NOMO-1 treated with DMSO at 0.1 percent for 48 hours (cell line): ENCODE results near the gene EXOC2.

ENCODE experiments used
- DNase-seq: peaks from one replicate; lab custom pipeline; 2025; ENCODE audit not compliant: unreplicated experiment; lab: John Stamatoyannopoulos, UW

The EXOC2 gene

GRCh38 chr6:503610-504362, 189.2 kb downstream of the EXOC2 start:
- DNase-seq: no peak

DNA sequence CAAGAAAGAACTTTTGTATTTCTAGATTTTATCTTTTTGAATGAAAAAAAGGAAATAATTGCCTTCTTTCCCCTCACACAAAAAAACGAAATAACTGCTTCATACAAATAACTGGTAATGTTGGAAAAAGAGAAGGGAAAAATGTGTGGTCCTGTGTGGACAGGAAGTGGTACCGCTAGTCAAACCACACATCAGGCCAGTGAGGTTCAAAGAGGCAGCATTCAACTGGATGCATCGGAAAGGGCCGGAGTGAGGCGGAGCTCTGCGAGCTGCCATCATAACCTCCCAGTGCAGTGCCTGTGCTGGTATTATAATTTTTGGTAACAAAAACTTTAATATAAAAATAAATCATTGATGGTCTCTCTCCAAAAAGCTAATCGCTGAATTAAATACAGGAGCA, 190.2 kb downstream of the EXOC2 start:
- no peak for DNase-seq

- DNase-seq: peak; percentile 38
Measured at GRCh38 chr6:501891-502601, 190.9 kb downstream of the EXOC2 start.

DNA sequence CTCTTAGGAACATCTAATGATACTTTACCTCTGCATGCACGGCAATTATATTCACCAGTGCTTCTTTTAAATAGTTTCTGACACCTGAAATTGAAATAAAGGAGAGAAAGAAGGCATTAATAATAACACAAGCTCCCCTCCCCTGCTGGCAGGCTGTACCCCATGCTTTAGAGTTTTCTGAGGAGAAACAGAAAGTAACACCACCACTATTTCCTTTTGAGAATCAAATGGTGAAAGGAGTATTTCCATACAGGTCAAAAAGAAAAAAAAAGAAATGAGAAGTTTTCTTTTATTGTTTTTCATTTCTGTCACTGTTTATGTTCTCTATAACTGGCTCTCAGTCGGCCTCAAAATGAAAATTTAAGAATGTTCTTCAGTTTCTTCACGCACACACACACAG, 193.3 kb downstream of the EXOC2 start:
- DNase-seq: no peak

GRCh38 chr6:498795-499231, 194.1 kb downstream of the EXOC2 start:
- DNase-seq: no peak

- no peak for DNase-seq
Measured at GRCh38 chr6:497258-497657, 195.7 kb downstream of the EXOC2 start.

DNA sequence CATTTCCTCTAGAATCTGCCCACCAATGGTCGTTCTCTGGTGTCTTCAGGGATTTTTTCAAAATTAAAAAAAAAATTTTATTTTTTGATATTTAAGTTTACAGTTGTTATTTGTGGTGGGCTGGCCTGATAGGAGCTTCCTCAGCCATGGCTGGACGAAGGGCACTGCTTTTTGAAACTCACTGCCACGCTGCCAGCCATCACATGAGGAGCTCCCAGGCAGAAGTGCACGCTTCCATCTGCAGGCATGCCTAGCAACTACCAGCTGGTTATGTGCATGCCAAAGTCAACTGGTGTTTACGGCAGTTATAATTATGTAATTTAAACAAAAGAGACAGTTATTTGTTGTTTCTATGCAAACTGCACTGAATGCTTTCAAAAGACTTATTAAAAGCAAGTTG, 196.3 kb downstream of the EXOC2 start:
- DNase-seq: no peak

DNA sequence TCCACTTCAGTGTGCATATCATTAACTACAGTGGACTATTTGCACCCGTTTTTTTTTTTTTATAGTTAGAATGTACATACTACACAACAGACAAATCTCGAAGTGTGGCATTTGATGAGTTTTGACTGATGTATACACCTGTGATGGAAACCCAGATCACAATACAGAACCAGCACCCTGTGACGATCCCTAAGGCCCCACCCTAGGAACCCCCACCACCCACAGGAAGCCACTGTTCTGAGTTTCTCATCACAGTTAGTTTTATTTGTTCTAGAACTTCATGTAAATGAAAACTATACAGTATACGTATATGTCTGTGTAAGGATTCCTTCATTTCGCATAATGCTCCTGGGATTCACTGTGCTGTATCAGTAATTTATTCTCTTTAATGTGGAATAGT, 198.5 kb downstream of the EXOC2 start:
- DNase-seq: no peak

DNA sequence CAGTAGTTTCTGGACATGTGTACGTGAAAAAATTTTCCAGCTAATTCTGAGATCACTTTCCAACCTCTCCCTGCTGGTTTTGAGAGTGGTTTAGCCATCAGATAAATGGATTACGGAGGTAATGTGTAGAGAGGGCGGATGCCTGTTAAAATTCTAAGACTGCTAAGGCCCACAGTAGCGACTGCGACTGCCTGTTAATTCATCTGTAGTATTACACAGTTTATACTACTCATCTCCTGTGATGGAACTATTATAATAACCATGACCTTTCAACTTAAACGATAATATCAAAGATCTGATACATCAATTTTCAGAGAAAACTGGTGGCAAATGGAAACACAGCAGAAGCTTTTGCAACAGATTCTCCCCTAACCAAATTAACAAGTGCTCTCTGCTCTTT, 199.1 kb downstream of the EXOC2 start:
- DNase-seq: no peak

DNA sequence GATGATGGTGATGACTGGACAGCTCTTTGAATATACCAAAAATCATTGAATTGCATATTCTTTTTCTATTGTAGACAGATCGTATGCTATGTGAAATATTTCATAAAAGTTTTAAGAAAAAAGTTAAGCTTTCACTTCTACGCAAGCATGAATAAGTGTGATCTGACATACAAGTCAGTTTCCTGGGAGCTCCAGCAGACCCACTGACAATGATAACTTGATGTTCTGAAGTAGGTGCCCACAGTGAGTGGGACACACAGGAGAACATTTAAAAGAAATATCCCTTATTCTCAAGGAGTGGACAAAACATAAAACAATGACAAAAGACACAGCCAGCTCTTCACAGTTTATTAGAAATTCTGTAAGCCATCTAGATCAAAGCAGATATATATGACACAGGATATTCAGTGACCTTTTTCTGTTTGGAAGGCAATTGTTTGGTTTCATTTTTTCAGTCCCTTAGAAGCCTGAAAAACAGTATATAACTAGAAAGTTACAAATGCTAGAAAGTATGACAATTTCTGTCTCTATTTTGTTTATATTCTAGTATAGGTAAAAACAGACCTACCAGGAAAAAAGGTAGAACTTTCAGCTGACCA, 200.0 kb downstream of the EXOC2 start:
- DNase-seq: no peak

- no peak for DNase-seq
Measured at GRCh38 chr6:492178-492577, 200.8 kb downstream of the EXOC2 start.

GRCh38 chr6:491233-491632, 201.7 kb downstream of the EXOC2 start:
- no peak for DNase-seq

- DNase-seq: no peak
Measured at GRCh38 chr6:490251-491037, 202.5 kb downstream of the EXOC2 start.

- DNase-seq: no peak
Measured at GRCh38 chr6:489762-490161, 203.2 kb downstream of the EXOC2 start.

DNA sequence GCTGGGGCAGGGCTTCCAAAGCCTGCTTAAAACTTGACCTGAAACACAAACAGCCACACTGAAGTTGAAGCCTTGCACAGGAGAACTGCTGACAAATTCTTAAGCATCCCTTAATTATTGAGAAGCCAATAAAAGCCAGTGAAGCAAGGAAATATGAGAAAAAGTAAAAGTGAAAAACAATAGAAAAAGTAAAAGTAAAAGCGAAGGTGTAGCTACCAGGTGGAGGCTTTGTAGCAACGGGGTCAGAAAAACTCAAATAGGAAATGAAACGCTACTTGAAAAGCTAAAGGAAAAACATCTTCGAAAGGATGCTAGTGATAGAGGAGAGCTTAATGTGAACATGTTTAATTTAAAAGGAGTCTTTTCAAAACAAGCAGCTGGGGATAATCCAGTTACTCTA, 203.9 kb downstream of the EXOC2 start:
- DNase-seq: no peak

DNA sequence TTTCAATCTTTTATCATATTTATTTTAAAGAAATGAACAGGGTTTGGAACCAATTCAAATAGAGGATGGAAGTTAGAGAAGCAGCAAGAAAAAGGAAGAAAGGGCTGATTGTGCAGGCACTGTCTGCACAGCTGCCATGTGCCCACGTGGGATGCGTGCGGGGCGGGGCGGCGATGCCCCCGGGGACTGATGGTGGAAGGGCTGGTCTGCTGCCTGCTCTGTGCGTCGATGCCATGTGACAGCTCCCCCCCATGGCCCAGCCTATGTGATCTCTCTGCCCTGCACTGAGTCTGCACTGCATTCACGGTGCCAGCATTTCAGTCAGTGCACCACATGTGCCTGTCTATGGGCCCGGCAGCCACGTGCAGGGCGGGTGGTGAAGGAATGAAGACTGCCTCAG, 205.0 kb downstream of the EXOC2 start:
- DNase-seq: no peak

GRCh38 chr6:485655-486170, 207.2 kb downstream of the EXOC2 start:
- no peak for DNase-seq

DNA sequence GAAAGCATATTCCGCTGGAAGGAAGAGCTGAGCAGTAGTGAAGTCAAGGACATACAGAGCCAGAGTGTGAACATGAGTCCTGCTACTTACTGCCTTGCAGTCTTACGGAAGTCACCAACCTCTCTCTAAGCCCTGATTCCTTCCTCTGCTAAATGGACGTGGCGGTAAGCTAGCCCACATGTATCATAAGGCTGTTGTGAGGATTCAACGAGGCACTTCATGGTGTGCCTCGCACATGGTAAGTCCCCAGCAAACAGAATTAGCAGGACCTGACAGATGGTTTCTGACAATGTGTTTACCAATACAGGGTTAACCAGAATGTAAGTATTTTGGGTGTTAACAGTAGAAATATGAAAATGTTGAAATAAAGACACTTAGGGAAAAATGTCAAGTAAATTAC, 208.2 kb downstream of the EXOC2 start:
- no peak for DNase-seq

- no peak for DNase-seq
Measured at GRCh38 chr6:484086-484745, 208.7 kb downstream of the EXOC2 start.

GRCh38 chr6:475314-475713, 217.6 kb downstream of the EXOC2 start:
- no peak for DNase-seq
